Measurements from ENCODE around the gene TMEM212. TPM values are rescaled to one million over a fixed set of nuclear protein-coding genes. Genes with fewer than 3 reads are reported as not detected.

Gene TMEM212
- polyA plus RNA-seq, 1 experiment = not detected

GRCh38 chr3:171895291-171895690 lies 52.1 kb downstream of the TMEM212 start:
- H3K27ac ChIP-seq (ENCODE audit: low read depth, low read length) = no peak overlapping the region
- no peak for DNase-seq (ENCODE audit: low read depth, low spot score)
- POLR2A ChIA-PET = no interaction called here
- no peak for TF ChIP-seq CTCF (IDR thresholded peaks at IDR 0.05; ENCODE audit: low read depth, low read length)
- no peaks in the 10 kb centered on the region for H3K9me3 ChIP-seq (ENCODE audit: control insufficient read depth, insufficient read depth, low read length)
- no peak overlapping the region for H3K4me3 ChIP-seq (ENCODE audit: low read depth, low read length)
- CTCF ChIA-PET = interaction anchor here (0.6 kb wide), 1 partner anchor 142 kb away, joined by 4 read pairs; no protein-coding TSS in a partner anchor
- no peaks in the 10 kb centered on the region for H3K27me3 ChIP-seq (ENCODE audit: control insufficient read depth, insufficient read depth, low read length)

GRCh38 chr3:171895900-171896299 lies 52.8 kb downstream of the TMEM212 start:
- no peaks in the 10 kb centered on the region for H3K9me3 ChIP-seq (ENCODE audit: control insufficient read depth, insufficient read depth, low read length)
- no peaks in the 10 kb centered on the region for H3K27me3 ChIP-seq (ENCODE audit: control insufficient read depth, insufficient read depth, low read length)
- CTCF ChIA-PET = no interaction called here
- no peak overlapping the region for H3K4me3 ChIP-seq (ENCODE audit: low read depth, low read length)
- no peak for TF ChIP-seq CTCF (IDR thresholded peaks at IDR 0.05; ENCODE audit: low read depth, low read length)
- POLR2A ChIA-PET = interaction anchor here (0.6 kb wide), 1 partner anchor 528 kb away, joined by 3 read pairs; no protein-coding TSS in a partner anchor
- H3K27ac ChIP-seq (ENCODE audit: low read depth, low read length) = no peak overlapping the region
- DNase-seq (ENCODE audit: low read depth, low spot score) = no peak

GRCh38 chr3:171896316-171896715 lies 53.2 kb downstream of the TMEM212 start:
- ChIA-PET POLR2A (interaction anchor here (0.6 kb wide), 1 partner anchor 527 kb away, joined by 3 read pairs; no protein-coding TSS in a partner anchor), CTCF (no interaction called here)
- DNase-seq (ENCODE audit: low read depth, low spot score) = no peak
- Histone ChIP-seq H3K4me3 (ENCODE audit: low read depth, low read length) (no peak overlapping the region), H3K27ac (ENCODE audit: low read depth, low read length) (no peak overlapping the region), H3K27me3 (ENCODE audit: control insufficient read depth, insufficient read depth, low read length) (no peaks in the 10 kb centered on the region), H3K9me3 (ENCODE audit: control insufficient read depth, insufficient read depth, low read length) (no peaks in the 10 kb centered on the region)
- no peak for TF ChIP-seq CTCF (IDR thresholded peaks at IDR 0.05; ENCODE audit: low read depth, low read length)

- Histone ChIP-seq H3K4me3 (ENCODE audit: low read depth, low read length) (no peak overlapping the region), H3K27me3 (ENCODE audit: control insufficient read depth, insufficient read depth, low read length) (no peaks in the 10 kb centered on the region), H3K27ac (ENCODE audit: low read depth, low read length) (no peak overlapping the region), H3K9me3 (ENCODE audit: control insufficient read depth, insufficient read depth, low read length) (no peaks in the 10 kb centered on the region)
- POLR2A ChIA-PET = no interaction called here
- no peak for TF ChIP-seq CTCF (IDR thresholded peaks at IDR 0.05; ENCODE audit: low read depth, low read length)
- CTCF ChIA-PET = no interaction called here
- DNase-seq (ENCODE audit: low read depth, low spot score) = no peak
Observed at GRCh38 chr3:171898192-171898591, 55.0 kb downstream of the TMEM212 start.

GRCh38 chr3:171900446-171900845 lies 57.3 kb downstream of the TMEM212 start:
- H3K27me3 ChIP-seq (ENCODE audit: control insufficient read depth, insufficient read depth, low read length) = no peaks in the 10 kb centered on the region
- no peaks in the 10 kb centered on the region for H3K9me3 ChIP-seq (ENCODE audit: control insufficient read depth, insufficient read depth, low read length)
- CTCF ChIA-PET = no interaction called here
- POLR2A ChIA-PET = no interaction called here
- DNase-seq (ENCODE audit: low read depth, low spot score) = no peak
- H3K4me3 ChIP-seq (ENCODE audit: low read depth, low read length) = no peak overlapping the region
- TF ChIP-seq CTCF (IDR thresholded peaks at IDR 0.05; ENCODE audit: low read depth, low read length) = no peak
- no peak overlapping the region for H3K27ac ChIP-seq (ENCODE audit: low read depth, low read length)
